OCI-LY3 (cell line): ENCODE data around the gene CCDC14.

ENCODE experiments used
- CTCF ChIP-seq: fragments of 200-600, 300-600 bp; sonication (generic); IDR thresholded peaks from 2 replicates; pipeline ENCODE4 v1.5.1; 2014; ENCODE audit warnings: antibody characterized with exemption, low read length, low read depth
- EZH2phosphoT487 ChIP-seq: fragments of 200-600 bp; shearing (Covaris generic); IDR thresholded peaks from 2 replicates; pipeline ENCODE4 v1.6.1; 2018; ENCODE audit warnings: antibody characterized with exemption, mixed run types, low read depth

GRCh38 chr3:123883111-123883510, 77.9 kb downstream of the CCDC14 start:
- TF ChIP-seq CTCF (no peak), EZH2phosphoT487 (no peak)
